CD4-positive, alpha-beta T cell treated with Interleukin-10 for 1 hour (primary cell): ENCODE measurements around the gene ZMIZ1.
A peak's percentile ranks its signal among the peaks of the same experiment; 100 is the strongest.
"Not testable (repeated sequence)": the region's sequence is repeated elsewhere in the genome, so short reads cannot be mapped to it uniquely, and the experiment has no call there.

Experiments used
- DNase-seq: peaks from one replicate; pipeline ENCODE4 v3.0.0-alpha.2; 2020

ZMIZ1 gene

DNA sequence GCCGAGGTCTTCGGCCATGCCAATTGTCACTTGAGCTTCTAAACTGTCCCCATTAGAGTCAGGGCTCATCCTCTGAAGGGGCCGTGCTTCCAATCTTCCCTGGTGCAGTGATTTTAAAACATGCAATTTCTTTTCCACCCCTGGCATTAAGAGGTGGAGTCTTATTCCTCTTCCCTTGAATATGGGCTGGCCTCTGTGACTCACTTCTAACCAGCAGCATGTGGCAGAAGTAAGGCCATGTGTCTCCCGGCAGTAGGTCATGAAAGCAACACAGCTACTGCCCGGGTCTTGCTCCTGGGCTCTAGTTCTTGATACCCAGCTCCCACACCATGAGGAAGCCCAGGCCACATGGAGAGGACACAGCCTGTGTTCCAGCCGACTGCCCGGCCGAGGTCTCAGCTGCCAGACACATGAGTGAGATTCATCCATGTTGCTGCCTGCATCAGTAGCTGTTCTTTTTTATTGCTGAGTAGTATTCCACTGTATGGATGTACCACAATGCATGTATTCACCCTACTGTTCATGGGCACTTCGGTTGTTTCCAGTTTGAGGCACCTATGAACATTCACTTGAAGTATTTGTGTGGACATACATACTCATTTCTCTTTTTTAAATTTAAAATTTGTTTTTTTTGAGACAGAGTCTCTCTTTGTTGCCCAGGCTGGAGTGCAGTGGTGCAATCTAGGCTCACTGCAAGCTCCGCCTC is 264.0 kb downstream of the ZMIZ1 start:
- not testable (repeated sequence) for DNase-seq

GRCh38 chr10:79333513-79333912 is 264.7 kb downstream of the ZMIZ1 start:
- no peak for DNase-seq

DNA sequence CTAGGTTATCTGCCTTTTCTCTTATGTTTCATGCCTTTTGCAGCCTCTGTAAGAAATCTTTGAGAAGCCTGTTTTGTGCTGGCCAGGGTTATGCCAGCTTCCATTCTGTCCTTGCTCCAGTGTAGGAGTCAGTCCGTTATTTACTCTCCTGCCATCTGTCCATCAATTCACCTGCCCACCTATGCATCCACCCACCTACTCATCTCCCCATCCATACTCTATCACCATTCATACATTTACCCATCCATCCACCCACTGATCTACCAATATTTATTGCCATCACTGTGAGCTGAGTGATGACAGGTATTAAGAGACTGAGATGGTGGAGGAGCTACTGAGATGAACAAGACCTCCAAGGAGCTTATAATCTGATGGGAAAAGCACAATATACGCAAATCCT is 265.8 kb downstream of the ZMIZ1 start:
- DNase-seq, result no peak

- no peak for DNase-seq
Observed at GRCh38 chr10:79335094-79335469, 266.3 kb downstream of the ZMIZ1 start.

- DNase-seq, result no peak
Observed at GRCh38 chr10:79335470-79336235, 266.9 kb downstream of the ZMIZ1 start.

- no peak for DNase-seq
Observed at GRCh38 chr10:79336276-79336675, 267.5 kb downstream of the ZMIZ1 start.

DNA sequence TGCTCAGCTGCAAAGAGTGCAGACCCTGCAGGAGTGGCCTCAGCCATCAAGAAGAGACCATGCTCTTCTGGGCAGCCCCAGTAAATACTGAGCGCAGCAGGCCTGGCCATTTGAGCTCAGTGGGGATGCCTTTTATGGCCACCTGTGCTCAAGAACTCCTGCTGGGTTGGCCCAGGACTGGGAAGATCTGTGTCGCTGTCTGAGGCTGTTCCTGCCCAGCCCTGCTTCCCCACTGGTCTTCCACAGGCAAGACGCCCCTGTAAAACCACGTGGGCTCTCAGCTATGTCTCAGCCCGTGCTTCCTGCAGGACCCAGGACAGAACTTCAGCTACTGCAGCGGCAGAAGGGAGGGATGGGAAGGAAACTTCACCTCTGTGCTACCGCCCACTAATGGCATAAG is 268.0 kb downstream of the ZMIZ1 start:
- DNase-seq, result no peak

GRCh38 chr10:79337783-79338469 is 269.2 kb downstream of the ZMIZ1 start:
- DNase-seq, result not testable (repeated sequence)

GRCh38 chr10:79339266-79339665 is 270.5 kb downstream of the ZMIZ1 start:
- no peak for DNase-seq

DNA sequence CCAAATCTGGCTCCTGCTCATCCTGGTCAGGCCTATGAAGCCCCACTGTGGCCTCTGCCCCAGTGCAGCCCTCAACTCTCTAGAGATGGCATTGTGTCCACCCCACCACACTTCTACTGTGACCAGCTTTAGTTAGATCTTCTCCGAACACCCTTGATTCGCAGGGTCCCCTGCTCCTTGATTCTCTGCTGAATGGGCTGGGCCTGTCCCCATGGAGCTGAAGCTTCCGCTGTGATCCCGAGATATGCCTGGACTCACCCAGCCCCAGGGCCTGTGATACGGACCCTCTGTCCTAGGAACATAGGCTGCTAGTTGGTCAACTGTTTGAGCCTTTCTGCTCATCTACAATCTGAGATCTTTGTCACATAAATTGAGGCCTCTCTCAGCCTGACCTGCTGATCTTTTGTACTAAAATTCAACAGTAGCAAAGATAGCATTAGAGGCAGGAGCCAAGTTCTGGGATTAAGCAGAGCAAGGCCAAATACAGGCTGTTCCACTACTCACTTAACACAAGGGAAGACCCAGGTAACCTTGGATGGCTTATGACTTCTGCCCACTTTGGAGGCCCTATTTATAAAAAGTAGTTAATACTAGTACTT is 272.0 kb downstream of the ZMIZ1 start:
- DNase-seq, result no peak

DNA sequence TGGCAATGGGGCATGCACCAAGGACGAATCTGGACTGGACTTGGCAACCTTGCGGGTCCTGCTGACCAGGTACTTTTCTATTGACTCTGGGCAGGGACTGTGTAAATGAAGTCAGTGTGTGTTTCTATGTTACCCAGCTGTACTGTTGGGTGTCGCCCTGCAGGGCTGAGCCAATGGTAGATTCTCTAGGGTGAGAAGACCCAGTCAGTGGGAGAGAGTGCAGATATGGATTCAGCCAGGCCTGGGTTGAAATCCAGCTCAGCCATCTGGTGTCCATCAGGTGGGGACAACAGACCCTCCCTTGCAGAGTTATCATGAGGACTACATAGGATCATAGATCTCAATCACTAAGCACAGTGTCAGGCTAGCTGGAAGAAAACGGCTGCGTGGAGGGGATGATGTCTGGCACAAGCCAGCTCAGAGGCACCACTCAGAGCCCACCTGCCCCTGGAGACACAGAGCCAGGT is 273.6 kb downstream of the ZMIZ1 start:
- DNase-seq, result no peak

- no peak for DNase-seq
Observed at GRCh38 chr10:79342811-79343561, 274.2 kb downstream of the ZMIZ1 start.

DNA sequence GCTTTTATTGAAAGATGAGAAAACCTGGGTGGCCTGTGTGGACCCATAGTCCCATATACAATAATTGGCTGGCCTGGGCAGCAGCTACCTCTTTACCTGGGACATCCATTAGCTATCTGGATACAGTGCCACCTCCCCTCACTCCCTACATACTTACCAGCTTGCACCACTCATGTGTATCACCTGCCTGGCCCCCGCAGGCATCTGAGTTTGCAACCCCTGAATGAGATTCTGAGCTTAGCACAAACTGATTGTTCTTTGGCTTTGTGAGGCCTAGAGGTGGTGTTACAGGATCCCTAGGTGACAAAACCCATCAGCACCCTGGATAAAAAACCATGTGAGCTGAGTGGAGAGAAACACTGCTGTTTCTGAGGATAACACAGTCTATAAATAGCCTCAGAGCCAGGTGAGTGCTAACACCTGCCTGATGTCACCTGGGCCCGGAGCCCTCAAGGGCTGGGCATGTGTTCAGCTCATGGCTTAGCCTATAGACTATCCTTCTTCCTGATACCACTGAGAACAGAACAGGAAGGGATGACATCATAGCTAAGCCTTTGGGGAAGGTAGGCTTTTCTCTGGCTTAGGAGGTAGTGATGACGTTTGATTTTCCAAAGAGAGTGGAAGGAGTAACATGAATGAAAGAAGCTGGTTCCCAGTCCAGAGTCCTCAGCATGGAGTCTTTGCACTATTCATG is 275.9 kb downstream of the ZMIZ1 start:
- DNase-seq, result no peak

GRCh38 chr10:79345241-79346011 is 276.7 kb downstream of the ZMIZ1 start:
- no peak for DNase-seq

- DNase-seq, result no peak
Observed at GRCh38 chr10:79346012-79346340, 277.2 kb downstream of the ZMIZ1 start.

DNA sequence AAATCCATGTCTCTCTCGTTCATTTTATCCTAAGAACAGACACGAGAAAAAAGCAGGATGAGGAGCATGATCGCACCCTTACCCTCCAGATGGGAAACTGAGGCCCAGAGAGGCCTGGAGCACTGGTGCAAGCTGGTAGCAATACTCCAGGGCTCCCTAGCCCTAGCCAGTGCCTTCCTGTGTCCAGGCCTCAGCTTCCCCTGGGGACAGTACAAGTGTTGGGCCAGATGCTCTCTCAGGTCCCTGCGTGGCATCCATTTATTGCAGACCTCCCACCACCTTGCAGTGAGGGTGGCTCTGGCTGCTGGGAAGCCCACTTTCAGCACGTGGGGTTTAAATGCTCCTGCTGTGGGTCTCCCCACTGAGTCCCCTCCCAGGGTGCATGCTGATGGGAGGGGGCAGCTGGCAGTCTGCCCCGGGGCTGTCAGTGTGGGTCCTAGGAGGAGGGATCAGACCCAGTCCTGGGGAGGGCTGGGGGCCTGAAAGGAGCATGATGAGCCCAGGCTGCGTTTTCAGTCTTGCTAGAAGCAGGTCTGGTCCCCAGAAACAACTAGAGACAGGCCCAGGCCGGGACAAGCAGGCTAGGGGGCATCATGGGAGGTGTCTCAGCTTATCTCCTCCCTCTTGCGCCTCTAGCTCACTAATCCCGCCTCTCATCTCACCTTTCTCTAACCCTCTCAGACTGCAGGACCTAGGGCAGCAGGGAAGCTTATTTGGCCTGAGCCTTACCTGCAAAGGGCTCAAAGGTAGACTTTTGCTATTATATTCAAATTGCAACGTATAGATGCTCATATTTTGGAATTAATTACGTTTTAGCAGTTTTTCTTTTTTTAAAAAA is 277.8 kb downstream of the ZMIZ1 start:
- DNase-seq, result no peak

- peak; percentile 93 for DNase-seq
Observed at GRCh38 chr10:79347226-79347893, 278.6 kb downstream of the ZMIZ1 start, which contains the start of gene PPIF. PPIF (plus strand) TSS chr10:79347469; CDS start chr10:79347549, 80 bp downstream.

DNA sequence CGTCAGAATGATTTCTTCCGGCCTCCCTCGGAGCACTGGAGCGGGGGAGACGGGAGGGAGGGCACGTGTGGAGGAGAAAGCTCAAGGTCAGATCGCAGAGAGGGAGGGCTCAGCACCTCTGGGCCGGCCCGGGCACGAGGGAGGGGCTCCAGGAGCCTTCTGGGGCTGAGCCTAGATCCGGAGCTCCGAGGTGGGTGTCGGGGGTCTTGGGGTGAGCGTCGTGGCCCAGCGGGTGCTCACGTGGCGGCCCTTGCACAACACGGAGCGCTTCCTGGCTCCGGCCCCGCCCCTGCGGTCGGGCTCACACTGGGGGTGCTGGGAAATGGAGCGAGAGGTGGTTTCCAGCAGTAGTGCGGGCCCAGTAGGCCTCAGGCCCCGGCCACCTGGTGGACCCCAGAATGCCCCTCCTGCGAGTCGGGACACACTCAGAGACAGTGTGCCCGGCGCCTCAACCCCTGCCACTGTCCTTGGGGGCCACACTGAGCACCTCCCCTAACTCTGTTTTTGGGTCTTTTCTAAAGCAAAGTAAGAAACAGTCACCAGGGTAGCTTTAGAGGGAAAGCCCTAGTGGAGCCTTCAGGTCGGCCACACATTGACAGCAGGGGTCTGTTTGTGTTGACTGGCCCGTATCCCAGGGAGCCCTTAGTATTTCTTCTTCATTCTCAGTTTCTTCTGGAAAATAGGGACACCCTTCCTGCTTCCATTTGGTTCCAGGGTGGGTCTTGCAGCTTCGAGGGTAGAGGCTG is 279.3 kb downstream of the ZMIZ1 start:
- DNase-seq, result peak; percentile 86

GRCh38 chr10:79348640-79348988 is 279.8 kb downstream of the ZMIZ1 start:
- no peak for DNase-seq
